Activated B cell treated with CpG ODN at 0.5 μM for 24 hours (primary cell): ENCODE data around the gene FAM162A. TPM values are rescaled to one million over a fixed set of nuclear protein-coding genes. Genes with fewer than 3 reads are reported as not detected.

Experiments
- ATAC-seq: fragments of 200-7000 bp; cut with Tn5 transposase; one replicate; pipeline ENCODE4 v1.10.0; 2021; ENCODE audit warnings: low read depth, mild to moderate bottlenecking, moderate library complexity
- CTCF ChIA-PET: fragments of 350-600 bp; sonication (Branson Sonifier 250); formaldehyde crosslinking; loops from one replicate; lab custom pipeline; 2021; ENCODE audit warnings: antibody characterized with exemption; lab: Charles Lee
- POLR2A ChIA-PET: fragments of 350-600 bp; sonication (Branson Sonifier 250); formaldehyde crosslinking; loops from one replicate; lab custom pipeline; 2021; ENCODE audit warnings: antibody characterized with exemption; lab: Charles Lee
- DNase-seq: peaks from one replicate; pipeline ENCODE4 v3.0.0; 2022
- H3K27ac Mint-ChIP-seq: one replicate; pipeline ENCODE4 v1.8.0; 2020; ENCODE audit warnings: mixed read lengths
- H3K27me3 Mint-ChIP-seq: one replicate; pipeline ENCODE4 v1.8.0; 2021; ENCODE audit warnings: mixed read lengths
- H3K36me3 Mint-ChIP-seq: one replicate; pipeline ENCODE4 v1.8.0; 2021; ENCODE audit warnings: low read depth, mixed read lengths
- H3K4me1 Mint-ChIP-seq: one replicate; pipeline ENCODE4 v1.8.0; 2021; ENCODE audit warnings: mixed read lengths
- H3K4me3 Mint-ChIP-seq: one replicate; pipeline ENCODE4 v1.8.0; 2020; ENCODE audit warnings: mild to moderate bottlenecking, mixed read lengths
- H3K9me3 Mint-ChIP-seq: one replicate; pipeline ENCODE4 v1.8.0; 2020; ENCODE audit warnings: mixed read lengths
- CTCF ChIP-seq: fragments of 200-600 bp; IDR thresholded peaks from one replicate; pipeline ENCODE4 v1.8.0; 2022; ENCODE audit warnings: antibody characterized with exemption, mild to moderate bottlenecking
- intact Hi-C: fragments of 100-400 bp; cut with micrococcal nuclease; formaldehyde crosslinking; loops from one replicate; pipeline ENCODE4 v1.15.1; 2024
- total RNA-seq: library from RNA; stranded (reverse); gene quantifications from 2 replicates; pipeline ENCODE4 v1.2.3, GENCODE V29; 2022

FAM162A gene
- total RNA-seq, 1 donor from 2014 or later, result 28.5 TPM

GRCh38 chr3:122382888-122383666, 905 bp upstream of the FAM162A start, which contains the start of gene MIX23:
MIX23 (minus strand) TSS chr3:122383231; CDS start chr3:122383224, 7 bp downstream.
- Mint-ChIP-seq H3K27ac (peak within 1 kb of the TSS; percentile 91), H3K4me1 (peaks cover 31% of the 10 kb centered on the region), H3K9me3 (no peaks in the 10 kb centered on the region), H3K27me3 (no peaks in the 10 kb centered on the region), H3K4me3 (peak within 1 kb of the TSS; percentile 94), H3K36me3 (peaks cover 18% of the 10 kb centered on the region)
- TF ChIP-seq CTCF, result no peak
- DNase-seq (peak; percentile 76), ATAC-seq (peak; percentile 51)
- ChIA-PET CTCF (interaction anchor here (3.4 kb wide), 1 partner anchor 836 kb away, joined by 16 read pairs; the partner anchor contains the start of gene POLQ), POLR2A (interaction anchor here (0.6 to 2.8 kb wide), 9 partner anchors 19 to 722 kb away, joined by 3 to 55 read pairs (median 6); partner anchors contain the start of genes HCLS1, HSPBAP1 and WDR5B)
- intact Hi-C loops, result loop anchor here (1.0 to 5.0 kb wide), 6 partner anchors 33 to 818 kb away; partner anchors contain the start of genes HCLS1, KPNA1, SEC22A and WDR5B

DNA sequence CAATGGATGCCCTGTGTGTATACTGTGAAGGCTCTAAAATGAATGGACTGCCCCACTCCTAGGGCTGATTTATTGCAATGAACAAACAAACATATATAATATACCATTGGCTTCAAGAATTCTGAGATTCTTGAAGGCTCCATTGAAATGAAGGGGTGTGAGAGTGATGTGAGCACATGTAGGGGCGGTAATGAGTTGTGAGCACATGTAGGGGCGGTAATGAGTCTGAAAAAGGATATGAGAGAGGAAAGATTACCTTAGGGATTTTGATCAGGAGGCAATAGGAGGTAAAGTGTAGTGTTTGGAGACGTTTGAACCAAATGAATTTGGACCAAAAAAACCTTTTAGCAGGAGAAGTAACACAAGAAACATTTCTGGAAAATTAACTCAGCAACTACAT, 3.7 kb downstream of the FAM162A start:
- H3K27ac Mint-ChIP-seq, result no peak overlapping the region

DNA sequence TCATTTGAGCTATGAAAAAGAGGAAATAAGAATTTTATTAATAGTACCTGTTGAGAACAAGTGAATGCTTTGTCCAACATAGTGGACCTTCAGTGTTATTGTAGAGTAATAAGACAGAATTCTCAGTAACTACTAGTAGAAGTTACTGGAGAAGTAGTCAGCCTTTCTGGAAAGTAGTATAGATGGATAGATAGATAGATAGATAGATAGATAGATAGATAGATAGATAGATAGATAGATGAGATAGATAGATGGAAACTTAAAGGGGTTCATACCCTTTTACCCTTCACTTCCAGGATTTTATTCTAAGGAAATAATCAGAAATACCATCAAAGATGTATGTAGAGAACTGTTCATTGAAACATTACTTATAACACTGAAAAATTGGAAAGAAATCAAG, 5.2 kb downstream of the FAM162A start:
- no peak for ATAC-seq
- no peak overlapping the region for H3K4me3 Mint-ChIP-seq
- ChIA-PET CTCF (interaction anchor here (0.7 to 1.3 kb wide), 2 partner anchors 12 to 1330 kb away, joined by 3 to 4 read pairs; no protein-coding TSS in a partner anchor), POLR2A (interaction anchor here (1.0 kb wide), 1 partner anchor 16 kb away, joined by 3 read pairs; no protein-coding TSS in a partner anchor)
- no peaks in the 10 kb centered on the region for H3K27me3 Mint-ChIP-seq
- H3K4me1 Mint-ChIP-seq, result peaks cover 23% of the 10 kb centered on the region
- H3K9me3 Mint-ChIP-seq, result no peaks in the 10 kb centered on the region
- intact Hi-C loops, result no loop called here
- peaks cover 9% of the 10 kb centered on the region for H3K36me3 Mint-ChIP-seq
- no peak overlapping the region for H3K27ac Mint-ChIP-seq
- no peak for DNase-seq
- no peak for TF ChIP-seq CTCF

More for the DNA sequence above, 3.7 kb downstream of the FAM162A start:
- DNase-seq, result no peak
- intact Hi-C loops, result no loop called here
- Mint-ChIP-seq H3K27me3 (no peaks in the 10 kb centered on the region), H3K4me1 (peaks cover 28% of the 10 kb centered on the region), H3K9me3 (no peaks in the 10 kb centered on the region), H3K4me3 (no peak overlapping the region), H3K36me3 (peaks cover 13% of the 10 kb centered on the region)
- ChIA-PET CTCF (no interaction called here), POLR2A (no interaction called here)
- ATAC-seq, result no peak
- TF ChIP-seq CTCF, result no peak

DNA sequence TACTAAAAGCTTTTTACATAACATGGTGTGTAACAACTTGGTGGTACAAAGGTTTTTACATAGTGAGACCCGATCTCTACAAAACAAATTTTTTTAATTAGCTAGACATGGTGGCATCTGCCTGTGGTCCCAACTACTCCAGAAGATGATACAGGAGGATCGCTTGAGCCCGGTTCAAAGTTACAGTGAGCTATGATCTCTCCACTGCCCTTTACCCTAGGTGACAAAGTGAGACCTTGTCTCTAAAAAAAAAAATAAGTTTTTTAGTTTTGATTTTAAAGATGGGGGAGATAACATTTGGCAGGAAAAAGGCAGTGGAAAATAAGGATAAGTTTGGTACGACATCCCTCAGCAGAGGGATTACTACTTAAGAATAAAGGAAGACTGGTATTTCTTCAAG, 5.9 kb downstream of the FAM162A start:
- CTCF ChIA-PET, result interaction anchor here (0.7 to 1.3 kb wide), 2 partner anchors 13 to 1329 kb away, joined by 3 to 4 read pairs; no protein-coding TSS in a partner anchor
- H3K36me3 Mint-ChIP-seq, result peaks cover 9% of the 10 kb centered on the region
- ATAC-seq (no peak), DNase-seq (no peak)
- no peaks in the 10 kb centered on the region for H3K9me3 Mint-ChIP-seq
- POLR2A ChIA-PET, result no interaction called here
- no peaks in the 10 kb centered on the region for H3K27me3 Mint-ChIP-seq
- intact Hi-C loops, result loop anchor here (5.0 kb wide), 2 partner anchors 172 to 867 kb away; partner anchors contain the start of genes DTX3L and PARP9
- no peak for TF ChIP-seq CTCF
- H3K4me1 Mint-ChIP-seq, result peaks cover 16% of the 10 kb centered on the region
- no peak overlapping the region for H3K4me3 Mint-ChIP-seq
- no peak overlapping the region for H3K27ac Mint-ChIP-seq

DNA sequence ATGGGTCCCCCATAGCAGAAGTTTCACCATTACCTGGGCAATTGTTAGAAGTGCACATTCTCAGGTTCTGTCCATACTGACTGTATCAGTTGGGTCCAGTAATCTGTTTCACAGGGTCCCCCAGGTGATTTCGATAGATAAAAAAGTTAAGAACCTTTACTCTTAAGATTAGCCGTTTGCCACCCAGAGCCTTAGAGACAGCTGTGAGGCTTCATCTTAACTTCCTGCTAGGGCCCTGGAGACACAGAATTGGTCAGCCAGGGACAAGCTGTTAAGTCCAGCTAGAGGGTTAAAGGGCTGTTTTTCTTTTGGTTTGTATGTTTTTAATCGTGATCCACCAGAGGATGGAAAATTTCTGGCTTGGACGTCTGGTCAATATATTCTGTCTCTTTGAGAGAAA, 6.7 kb downstream of the FAM162A start:
- DNase-seq (no peak), ATAC-seq (no peak)
- Mint-ChIP-seq H3K36me3 (peaks cover 9% of the 10 kb centered on the region), H3K27me3 (no peaks in the 10 kb centered on the region), H3K4me3 (no peak overlapping the region), H3K9me3 (no peaks in the 10 kb centered on the region), H3K4me1 (peaks cover 16% of the 10 kb centered on the region), H3K27ac (no peak overlapping the region)
- no peak for TF ChIP-seq CTCF
- ChIA-PET POLR2A (interaction anchor here (0.6 kb wide), 1 partner anchor 637 kb away, joined by 5 read pairs; the partner anchor contains the start of gene SEMA5B), CTCF (interaction anchor here (1.3 kb wide), 1 partner anchor 14 kb away, joined by 4 read pairs; no protein-coding TSS in a partner anchor)
- intact Hi-C loops, result loop anchor here (5.0 kb wide), 2 partner anchors 172 to 867 kb away; partner anchors contain the start of genes DTX3L and PARP9
